ENCODE results near the gene MAX. TPM values are rescaled to one million over a fixed set of nuclear protein-coding genes. Genes with fewer than 3 reads are reported as not detected.
A peak's percentile ranks its signal among the peaks of the same experiment; 100 is the strongest.

MAX gene
- total and polyA plus RNA-seq, 9 of the 15 experiments (the other 6 are each of a cell fraction or from before 2014, with no cell fraction given): 15.4 to 96.5 (median 51.6) TPM

DNA sequence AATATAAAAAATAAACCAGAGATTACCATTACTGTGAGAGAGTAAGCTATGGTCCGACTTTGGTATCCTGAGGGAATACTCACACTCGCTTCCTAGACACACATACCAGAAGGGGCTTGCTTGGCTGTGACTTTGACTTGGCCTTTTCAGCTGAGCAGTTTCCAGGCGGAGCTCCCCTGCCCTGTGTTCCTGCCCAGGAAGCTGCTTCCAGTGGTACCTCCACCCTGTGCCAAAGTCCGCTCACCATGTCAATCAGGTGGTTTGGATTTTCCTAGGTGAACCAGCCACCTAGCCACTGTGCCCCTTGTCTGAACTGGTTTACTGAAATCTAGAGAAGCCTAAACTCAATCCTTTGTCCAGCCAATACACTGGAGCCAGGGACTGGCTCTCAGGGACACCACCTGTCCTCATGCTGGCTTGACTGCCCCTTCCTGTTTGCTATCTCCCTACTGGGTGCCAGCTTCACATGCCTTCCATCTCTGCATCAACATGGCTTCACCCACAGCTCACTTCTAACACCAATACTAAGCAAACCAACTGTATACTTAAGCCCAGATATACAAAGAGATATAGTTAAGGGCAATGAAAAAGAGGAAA, 28.6 kb downstream of the MAX start:
- H3K4me2 ChIP-seq (ENCODE audit: insufficient read depth, low read length): 0 out of 2 replicates have a peak overlapping the region, but pooled peaks have one; percentile 13
- H4K20me1 ChIP-seq (replicated peaks; ENCODE audit: control insufficient read depth, insufficient read depth, low read length): no peaks in the 10 kb centered on the region; the same call in 1 of the 2 replicates
- peak overlapping the region in 1 of 2 experiments; percentile 30; a peak in 2 of 4 replicates for H3K9ac ChIP-seq (ENCODE audit: insufficient read depth in 1 of 2, low read depth in 2 of 2, low read length in 2 of 2)
- DNase-seq (ENCODE audit: extremely low read depth in 1 of 4, low spot score in 3 of 4): no peak
- H3K9me3 ChIP-seq (replicated peaks; ENCODE audit: control insufficient read depth, insufficient read depth, low read depth, low read length): no peaks in the 10 kb centered on the region
- CTCF ChIA-PET (ENCODE audit: low intra/inter-chr PET ratio): no interaction called here
- no peak overlapping the region for H3K4me3 ChIP-seq
- H3K27me3 ChIP-seq (ENCODE audit: control insufficient read depth in 2 of 2, insufficient read depth in 2 of 2, low read length in 2 of 2): no peaks in the 10 kb centered on the region
- H3K9me1 ChIP-seq (ENCODE audit: control insufficient read depth, insufficient read depth, low read length): peaks cover 8% of the 10 kb centered on the region
- FAIRE-seq: no peak
- 74% methylated on average over 3 of the region's 4 CpGs for WGBS (ENCODE audit: insufficient coverage, low coverage, missing lambda C conversion rate)
- no peak overlapping the region for H2AFZ ChIP-seq (ENCODE audit: low read depth, low read length)
- no peak for TF ChIP-seq SMARCA4 (IDR thresholded peaks at IDR 0.05)
- TF ChIP-seq, protein P1, sequence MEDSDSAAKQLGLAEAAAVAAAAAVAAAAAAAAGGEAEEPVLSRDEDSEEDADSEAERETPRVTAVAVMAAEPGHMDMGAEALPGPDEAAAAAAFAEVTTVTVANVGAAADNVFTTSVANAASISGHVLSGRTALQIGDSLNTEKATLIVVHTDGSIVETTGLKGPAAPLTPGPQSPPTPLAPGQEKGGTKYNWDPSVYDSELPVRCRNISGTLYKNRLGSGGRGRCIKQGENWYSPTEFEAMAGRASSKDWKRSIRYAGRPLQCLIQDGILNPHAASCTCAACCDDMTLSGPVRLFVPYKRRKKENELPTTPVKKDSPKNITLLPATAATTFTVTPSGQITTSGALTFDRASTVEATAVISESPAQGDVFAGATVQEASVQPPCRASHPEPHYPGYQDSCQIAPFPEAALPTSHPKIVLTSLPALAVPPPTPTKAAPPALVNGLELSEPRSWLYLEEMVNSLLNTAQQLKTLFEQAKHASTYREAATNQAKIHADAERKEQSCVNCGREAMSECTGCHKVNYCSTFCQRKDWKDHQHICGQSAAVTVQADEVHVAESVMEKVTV (CRISPR knock-in tag; IDR thresholded peaks at IDR 0.05): no peak
- TF ChIP-seq KAT2B (IDR thresholded peaks at IDR 0.05; ENCODE audit: low read depth, low read length): no peak
- TF ChIP-seq, protein P2, sequence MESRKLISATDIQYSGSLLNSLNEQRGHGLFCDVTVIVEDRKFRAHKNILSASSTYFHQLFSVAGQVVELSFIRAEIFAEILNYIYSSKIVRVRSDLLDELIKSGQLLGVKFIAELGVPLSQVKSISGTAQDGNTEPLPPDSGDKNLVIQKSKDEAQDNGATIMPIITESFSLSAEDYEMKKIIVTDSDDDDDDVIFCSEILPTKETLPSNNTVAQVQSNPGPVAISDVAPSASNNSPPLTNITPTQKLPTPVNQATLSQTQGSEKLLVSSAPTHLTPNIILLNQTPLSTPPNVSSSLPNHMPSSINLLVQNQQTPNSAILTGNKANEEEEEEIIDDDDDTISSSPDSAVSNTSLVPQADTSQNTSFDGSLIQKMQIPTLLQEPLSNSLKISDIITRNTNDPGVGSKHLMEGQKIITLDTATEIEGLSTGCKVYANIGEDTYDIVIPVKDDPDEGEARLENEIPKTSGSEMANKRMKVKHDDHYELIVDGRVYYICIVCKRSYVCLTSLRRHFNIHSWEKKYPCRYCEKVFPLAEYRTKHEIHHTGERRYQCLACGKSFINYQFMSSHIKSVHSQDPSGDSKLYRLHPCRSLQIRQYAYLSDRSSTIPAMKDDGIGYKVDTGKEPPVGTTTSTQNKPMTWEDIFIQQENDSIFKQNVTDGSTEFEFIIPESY (CRISPR knock-in tag; IDR thresholded peaks at IDR 0.05): no peak
- TF ChIP-seq GATAD2A (IDR thresholded peaks at IDR 0.05): no peak
- TF ChIP-seq, protein P3, sequence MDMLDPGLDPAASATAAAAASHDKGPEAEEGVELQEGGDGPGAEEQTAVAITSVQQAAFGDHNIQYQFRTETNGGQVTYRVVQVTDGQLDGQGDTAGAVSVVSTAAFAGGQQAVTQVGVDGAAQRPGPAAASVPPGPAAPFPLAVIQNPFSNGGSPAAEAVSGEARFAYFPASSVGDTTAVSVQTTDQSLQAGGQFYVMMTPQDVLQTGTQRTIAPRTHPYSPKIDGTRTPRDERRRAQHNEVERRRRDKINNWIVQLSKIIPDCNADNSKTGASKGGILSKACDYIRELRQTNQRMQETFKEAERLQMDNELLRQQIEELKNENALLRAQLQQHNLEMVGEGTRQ (CRISPR knock-in tag; IDR thresholded peaks at IDR 0.05): no peak
- TF ChIP-seq ZFP36 (IDR thresholded peaks at IDR 0.05; ENCODE audit: low read depth, low read length, partially characterized antibody): no peak
- TF ChIP-seq KLF10 (CRISPR knock-in tag; IDR thresholded peaks at IDR 0.05): no peak
- no peak for TF ChIP-seq PYGO2 (tag; IDR thresholded peaks at IDR 0.05)
- no peak for TF ChIP-seq LEF1 (IDR thresholded peaks at IDR 0.05)
- no peak for TF ChIP-seq ZNF75A (CRISPR knock-in tag; IDR thresholded peaks at IDR 0.05)
- TF ChIP-seq TFAM (CRISPR knock-in tag; conservative IDR thresholded peaks at IDR 0.05): no peak
- TF ChIP-seq ZSCAN29 (IDR thresholded peaks at IDR 0.05): no peak
- TF ChIP-seq HCFC1 (IDR thresholded peaks at IDR 0.05; ENCODE audit: low read depth, low read length): no peak
- no peak for TF ChIP-seq ZNF282 (CRISPR knock-in tag; IDR thresholded peaks at IDR 0.05)
- TF ChIP-seq, protein P4, sequence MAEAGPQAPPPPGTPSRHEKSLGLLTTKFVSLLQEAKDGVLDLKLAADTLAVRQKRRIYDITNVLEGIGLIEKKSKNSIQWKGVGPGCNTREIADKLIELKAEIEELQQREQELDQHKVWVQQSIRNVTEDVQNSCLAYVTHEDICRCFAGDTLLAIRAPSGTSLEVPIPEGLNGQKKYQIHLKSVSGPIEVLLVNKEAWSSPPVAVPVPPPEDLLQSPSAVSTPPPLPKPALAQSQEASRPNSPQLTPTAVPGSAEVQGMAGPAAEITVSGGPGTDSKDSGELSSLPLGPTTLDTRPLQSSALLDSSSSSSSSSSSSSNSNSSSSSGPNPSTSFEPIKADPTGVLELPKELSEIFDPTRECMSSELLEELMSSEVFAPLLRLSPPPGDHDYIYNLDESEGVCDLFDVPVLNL (CRISPR knock-in tag; IDR thresholded peaks at IDR 0.05; ENCODE audit: low read depth): no peak
- TF ChIP-seq MAFK (IDR thresholded peaks at IDR 0.05; ENCODE audit: low read length): no peak
- POLR2A ChIA-PET: interaction anchor here (1.1 kb wide), 1 partner anchor 9 kb away, joined by 6 read pairs; no protein-coding TSS in a partner anchor
- no TSS peak for BruUV-seq (replicated peaks)
- no peaks in the 10 kb centered on the region; the same call in 1 of the 3 replicates for H3K79me2 ChIP-seq (ENCODE audit: control insufficient read depth, insufficient read depth, low read length)
- H3K4me1 ChIP-seq (replicated peaks in 1 of 2; ENCODE audit: control insufficient read depth in 2 of 2, insufficient read depth in 2 of 2, low read length in 2 of 2): peaks cover 17 to 27% of the 10 kb centered on the region in 2 experiments
- ATAC-seq: peak; percentile 15
- H3K27ac ChIP-seq (ENCODE audit: extremely low read depth, low read depth, low read length): peak overlapping the region; percentile 40
- in situ Hi-C loops (cut with MboI): no loop called here
- H3K36me3 ChIP-seq (ENCODE audit: control insufficient read depth, insufficient read depth, low read length): peaks cover 52% of the 10 kb centered on the region; the same call in 2 of the 3 replicates
- intact Hi-C loops (cut with micrococcal nuclease): no loop called here

Data from K562 (cell line).